Lower leg skin (tissue), 3 donors: ENCODE data around the gene KRT6A.

ENCODE experiments used
- CTCF ChIP-seq, 3 donors: fragments of 450-650 bp; IDR thresholded peaks; one replicate each; pipeline ENCODE4 v1.5.1; 2016; ENCODE audit warnings: antibody characterized with exemption in 3 of 3, mild to moderate bottlenecking in 3 of 3, moderate library complexity in 2 of 3
- POLR2A ChIP-seq, 2 donors: fragments of 450-650 bp; IDR thresholded peaks; one replicate each; pipeline ENCODE4 v1.6.1; 2016 to 2017; ENCODE audit warnings: antibody characterized with exemption in 2 of 2, mild to moderate bottlenecking in 1 of 2, moderate library complexity in 1 of 2

GRCh38 chr12:52441320-52441911 is 51.6 kb downstream of the KRT6A start:
- no peak for TF ChIP-seq CTCF (IDR thresholded peaks at IDR 0.05)
- TF ChIP-seq POLR2A (IDR thresholded peaks at IDR 0.05), result no peak
